Liver (tissue), 3 donors: ENCODE results near the gene SLC17A7.

Experiments
- ATF3 ChIP-seq: IDR thresholded peaks from 2 replicates; pipeline ENCODE4 v1.6.1; 2016; ENCODE audit warnings: antibody characterized with exemption
- CTCF ChIP-seq: fragments of 150-350 bp; IDR thresholded peaks from 2 replicates; pipeline ENCODE4 v1.5.1; 2017; ENCODE audit warnings: improper control_type of control experiment, low read depth, low read length; ENCODE audit not compliant: missing input control
- EGR1 ChIP-seq, 2 donors: IDR thresholded peaks; 2 replicates each; pipeline ENCODE4 v1.6.1; 2016 to 2018; ENCODE audit warnings: antibody characterized with exemption in 2 of 2, low read depth in 2 of 2
- FOXA2 ChIP-seq: IDR thresholded peaks from 2 replicates; pipeline ENCODE4 v1.6.1; 2016; ENCODE audit warnings: antibody characterized with exemption
- GABPA ChIP-seq, 2 donors: IDR thresholded peaks in 1 of 2; conservative IDR thresholded peaks in 1 of 2; 2 replicates each; pipeline ENCODE4 v1.6.1; 2016; ENCODE audit warnings: antibody characterized with exemption in 2 of 2, mild to moderate bottlenecking in 1 of 2, moderate library complexity in 1 of 2
- HNF4A ChIP-seq, 2 donors: conservative IDR thresholded peaks; 2 replicates each; pipeline ENCODE4 v1.6.1; 2016; ENCODE audit warnings: antibody characterized with exemption in 2 of 2, mild to moderate bottlenecking in 2 of 2
- JUND ChIP-seq, 2 donors: IDR thresholded peaks; 2 replicates each; pipeline ENCODE4 v1.6.1; 2016; ENCODE audit warnings: antibody characterized with exemption in 2 of 2
- MAX ChIP-seq: IDR thresholded peaks from 2 replicates; pipeline ENCODE4 v1.6.1; 2016; ENCODE audit warnings: antibody characterized with exemption
- RAD21 ChIP-seq, 2 donors: IDR thresholded peaks; 2 replicates each; pipeline ENCODE4 v1.6.1; 2016; ENCODE audit warnings: antibody characterized with exemption in 2 of 2, mild to moderate bottlenecking in 2 of 2
- REST ChIP-seq: IDR thresholded peaks from 2 replicates; pipeline ENCODE4 v1.6.1; 2016; ENCODE audit warnings: antibody characterized with exemption, mild to moderate bottlenecking
- SP1 ChIP-seq: IDR thresholded peaks from 2 replicates; pipeline ENCODE4 v1.6.1; 2018; ENCODE audit warnings: antibody characterized with exemption, mild to moderate bottlenecking
- TAF1 ChIP-seq: conservative IDR thresholded peaks from 2 replicates; pipeline ENCODE4 v1.6.1; 2016; ENCODE audit warnings: antibody characterized with exemption, mild to moderate bottlenecking
- YY1 ChIP-seq: IDR thresholded peaks from 2 replicates; pipeline ENCODE4 v1.6.1; 2016; ENCODE audit warnings: antibody characterized with exemption, mild to moderate bottlenecking
- donor health status: healthy.
- donor health status: healthy.

GRCh38 chr19:49425922-49426592, 15.3 kb downstream of the SLC17A7 start:
- TF ChIP-seq CTCF (no peak), RAD21 (IDR thresholded peaks at IDR 0.05) (no peak), EGR1 (IDR thresholded peaks at IDR 0.05; ENCODE audit: low read depth in 2 of 2) (no peak), SP1 (no peak), REST (no peak), MAX (no peak), YY1 (no peak), JUND (IDR thresholded peaks at IDR 0.05) (no peak), TAF1 (no peak), GABPA (IDR thresholded peaks at IDR 0.05 in 1 of 2, conservative IDR thresholded peaks at IDR 0.05 in 1 of 2) (no peak), ATF3 (no peak), FOXA2 (no peak), HNF4A (conservative IDR thresholded peaks at IDR 0.05) (no peak)
